HG03565 (cell line): ENCODE data around the gene PDXK.

Experiments used
- ATAC-seq: cut with Tn5 transposase; IDR thresholded peaks from one replicate; pipeline ENCODE4 v1.9.1; 2021; ENCODE audit warnings: mild to moderate bottlenecking, moderate library complexity; ENCODE audit not compliant: unreplicated experiment

Gene PDXK

DNA sequence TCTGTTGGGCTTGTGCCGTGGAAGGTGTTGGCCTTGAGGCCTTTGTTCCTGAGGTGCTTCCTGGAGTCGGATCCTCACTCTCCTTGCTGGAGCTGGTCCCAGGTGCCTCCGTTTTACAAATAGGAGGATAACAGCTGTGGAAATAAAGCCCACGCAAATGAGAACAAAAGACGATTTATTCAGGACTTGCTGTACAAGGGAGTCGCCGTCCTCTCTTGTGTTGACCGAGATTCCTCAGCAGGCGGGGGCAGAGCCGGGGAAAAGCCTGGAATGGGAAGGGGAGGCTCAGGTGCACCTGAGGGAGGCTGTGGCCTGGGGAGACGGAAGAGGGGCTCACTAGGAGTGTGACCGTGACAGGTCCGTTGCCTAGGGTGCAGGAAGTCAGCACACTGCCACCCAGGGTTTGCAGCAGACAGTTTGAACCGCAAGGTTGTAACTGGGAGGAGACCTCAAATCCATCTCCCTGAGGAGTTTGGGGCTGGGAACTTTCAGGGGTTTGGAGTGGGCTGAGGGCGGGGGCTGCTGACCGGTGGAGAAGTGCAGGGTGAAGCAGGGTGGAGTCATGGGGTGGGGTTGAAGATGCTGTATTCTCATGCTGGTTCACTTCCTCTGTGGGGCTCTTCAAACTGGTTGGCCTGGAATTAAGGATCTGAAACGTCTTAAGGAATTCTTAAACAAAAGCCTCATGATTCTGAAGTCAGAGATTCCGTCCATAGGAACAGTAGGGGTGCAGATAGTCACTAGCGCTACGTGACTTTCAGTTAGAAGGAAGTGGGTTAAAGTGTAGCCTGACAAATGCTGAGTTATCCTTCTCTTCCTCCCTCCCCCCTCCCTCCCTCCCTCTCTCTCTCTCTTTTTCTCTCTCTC is 59.8 kb downstream of the PDXK start:
- no peak for ATAC-seq

DNA sequence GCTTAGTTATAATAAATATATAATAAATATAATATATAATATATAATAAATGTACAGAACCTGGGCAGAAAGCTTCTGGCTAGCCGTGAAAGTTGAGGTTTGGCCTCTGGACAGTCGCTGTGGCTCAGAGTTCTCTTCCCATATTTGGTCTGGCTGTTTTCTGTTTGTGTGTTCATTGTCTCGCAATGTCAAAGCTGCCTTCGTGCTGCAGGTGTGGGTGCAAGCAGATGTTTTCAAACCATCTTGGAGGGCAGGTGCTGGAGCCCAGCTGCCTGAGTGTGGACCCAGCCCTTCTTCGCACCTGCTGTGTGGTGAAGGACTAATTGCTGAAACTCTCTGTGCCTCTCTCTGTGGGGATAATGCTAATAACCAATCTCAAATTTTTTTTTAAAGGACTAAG is 60.7 kb downstream of the PDXK start:
- no peak for ATAC-seq

DNA sequence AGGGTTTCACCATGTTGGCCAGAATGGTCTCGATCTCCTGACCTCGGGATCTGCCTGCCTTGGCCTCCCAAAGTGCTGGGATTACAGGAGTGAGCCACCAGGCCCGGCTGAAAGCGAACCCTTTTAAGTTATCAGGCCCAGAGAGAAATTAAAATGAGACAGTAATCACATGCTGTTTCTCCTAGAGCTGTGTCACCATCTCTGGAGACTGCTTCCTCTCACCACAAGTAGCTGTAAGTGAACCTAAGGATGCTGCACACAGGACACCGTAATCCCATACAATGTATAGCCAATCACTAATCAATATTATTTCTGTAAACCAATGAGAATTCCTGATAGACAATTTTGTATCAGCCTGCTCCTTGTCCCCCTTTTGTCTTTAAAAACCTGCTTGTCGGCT is 62.9 kb downstream of the PDXK start:
- no peak for ATAC-seq

DNA sequence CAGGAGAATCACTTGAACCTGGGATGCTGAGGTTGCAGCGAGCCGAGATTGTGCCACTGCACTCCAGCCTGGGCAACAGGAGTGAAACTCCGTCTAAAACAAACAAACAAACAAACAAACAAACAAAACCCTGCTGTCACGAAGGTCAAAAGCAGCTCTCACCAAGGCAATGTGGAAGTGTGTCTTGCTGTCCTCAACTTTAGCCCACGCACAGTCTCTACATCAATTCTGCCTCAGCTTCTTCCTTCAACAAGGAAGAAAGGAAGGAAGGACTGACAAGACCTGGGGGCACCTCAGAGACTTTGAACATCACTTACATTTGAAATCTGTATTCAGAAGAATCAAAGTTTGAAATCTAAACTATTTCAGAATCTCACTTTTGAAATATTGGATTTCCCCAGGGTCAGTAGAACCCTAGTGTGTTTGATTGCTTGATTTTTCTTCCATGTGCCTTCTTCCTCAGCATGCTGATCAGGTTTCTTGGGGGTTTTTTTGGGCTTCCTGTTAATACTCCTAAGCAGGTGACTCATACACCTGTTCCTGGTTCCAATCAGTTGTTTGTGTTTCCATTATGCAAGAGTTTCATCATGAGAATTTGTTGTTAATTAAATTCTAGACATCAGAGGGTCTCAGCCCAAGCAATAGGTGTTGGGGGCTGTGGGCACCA is 63.6 kb downstream of the PDXK start:
- ATAC-seq = no peak

GRCh38 chr21:43783098-43783700 is 64.3 kb downstream of the PDXK start:
- no peak for ATAC-seq

- no peak for ATAC-seq
These were observed 66.2 kb downstream of the PDXK start for GRCh38 chr21:43785134-43785533.

DNA sequence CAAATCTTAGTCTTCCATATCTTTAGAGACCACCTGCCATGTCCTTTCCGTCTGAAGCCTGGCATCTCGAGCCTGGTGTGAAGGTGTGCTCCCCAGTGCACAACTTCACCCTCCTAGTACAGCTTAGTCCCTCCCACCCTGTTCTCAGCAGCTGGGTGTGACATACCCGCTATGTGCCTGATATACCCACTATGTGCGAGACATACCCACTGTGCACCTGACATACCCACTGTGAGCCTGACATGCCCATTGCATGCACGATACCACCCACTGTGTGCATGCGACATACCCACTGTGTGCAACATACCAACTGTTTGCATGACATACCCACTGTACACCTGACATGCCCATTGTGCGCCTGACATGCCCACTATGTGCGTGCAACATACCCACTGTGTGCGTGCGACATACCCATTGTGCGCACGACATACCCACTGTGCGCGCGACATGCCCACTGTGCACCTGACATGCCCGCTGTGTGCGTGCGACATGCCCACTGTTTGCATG is 67.4 kb downstream of the PDXK start:
- ATAC-seq = no peak

DNA sequence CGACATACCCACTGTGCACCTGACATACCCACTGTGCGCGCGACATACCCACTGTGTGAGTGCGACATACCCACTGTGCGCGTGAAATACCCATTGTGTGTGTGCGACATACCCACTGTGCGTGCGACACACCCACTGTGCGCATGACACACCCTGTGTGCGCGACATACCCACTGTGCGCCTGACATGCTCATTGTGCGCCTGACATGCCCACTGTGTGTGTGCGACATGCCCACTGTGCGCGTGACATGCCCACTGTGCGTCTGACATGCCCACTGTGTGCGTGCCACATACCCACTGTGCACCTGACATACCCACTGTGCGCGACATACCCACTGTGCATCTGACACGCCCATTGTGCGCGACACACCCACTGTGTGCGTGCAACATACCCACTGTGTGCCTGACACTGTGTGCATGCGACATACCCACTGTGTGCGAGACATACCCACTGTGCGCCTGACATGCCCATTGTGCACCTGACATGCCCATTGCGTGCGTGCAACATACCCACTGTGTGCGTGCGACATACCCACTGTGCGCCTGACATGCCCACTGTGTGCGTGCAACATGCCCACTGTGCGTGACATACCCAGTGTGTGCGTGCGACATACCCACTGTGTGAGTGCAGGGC is 68.0 kb downstream of the PDXK start:
- ATAC-seq = no peak

- peak; percentile 90 for ATAC-seq
These were observed 70.5 kb downstream of the PDXK start, which contains the start of gene RRP1 for GRCh38 chr21:43789276-43790009. RRP1 (plus strand) TSS chr21:43789577; CDS start chr21:43789630, 53 bp downstream.

GRCh38 chr21:43790010-43790524 is 71.1 kb downstream of the PDXK start:
- no peak for ATAC-seq

DNA sequence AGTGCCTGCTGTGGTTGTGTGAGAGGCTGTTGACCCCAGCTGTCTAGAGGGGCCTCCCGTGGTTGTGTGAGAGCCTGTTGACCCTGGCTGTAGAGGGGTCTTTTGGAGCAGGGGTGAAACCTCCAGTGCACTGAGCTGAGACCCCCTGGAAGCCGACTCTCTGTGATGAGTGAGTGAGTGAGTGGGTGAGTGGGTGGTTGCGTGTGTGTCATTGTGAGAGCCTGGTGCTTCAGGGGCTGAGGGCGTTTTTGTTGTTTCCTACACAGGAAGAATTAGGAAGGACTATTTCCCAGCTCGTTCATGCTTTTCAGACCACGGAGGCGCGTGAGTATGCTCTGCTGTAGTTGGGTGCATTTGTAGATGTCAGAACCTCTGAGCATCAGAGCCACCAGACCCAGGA is 73.5 kb downstream of the PDXK start:
- no peak for ATAC-seq

DNA sequence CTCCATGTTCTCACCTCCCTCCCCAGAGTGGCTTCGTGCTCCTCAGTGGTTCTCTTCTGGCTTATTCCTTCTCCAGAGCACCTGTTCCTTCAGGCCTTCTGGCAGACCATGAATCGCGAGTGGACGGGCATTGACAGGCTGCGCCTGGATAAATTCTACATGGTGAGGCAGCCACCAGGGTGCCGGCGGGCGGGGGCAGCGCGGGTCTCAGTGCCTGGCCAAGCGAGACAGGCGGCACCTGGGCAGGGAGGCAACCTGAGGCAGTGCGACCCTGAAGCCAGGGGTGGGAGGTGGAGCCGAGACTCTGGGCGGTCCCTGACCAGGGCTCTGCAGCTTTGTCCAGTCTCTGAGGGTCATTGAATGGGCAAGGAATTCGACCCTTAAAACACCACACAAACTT is 74.3 kb downstream of the PDXK start:
- ATAC-seq = no peak

GRCh38 chr21:43794311-43794710 is 75.4 kb downstream of the PDXK start:
- no peak for ATAC-seq

DNA sequence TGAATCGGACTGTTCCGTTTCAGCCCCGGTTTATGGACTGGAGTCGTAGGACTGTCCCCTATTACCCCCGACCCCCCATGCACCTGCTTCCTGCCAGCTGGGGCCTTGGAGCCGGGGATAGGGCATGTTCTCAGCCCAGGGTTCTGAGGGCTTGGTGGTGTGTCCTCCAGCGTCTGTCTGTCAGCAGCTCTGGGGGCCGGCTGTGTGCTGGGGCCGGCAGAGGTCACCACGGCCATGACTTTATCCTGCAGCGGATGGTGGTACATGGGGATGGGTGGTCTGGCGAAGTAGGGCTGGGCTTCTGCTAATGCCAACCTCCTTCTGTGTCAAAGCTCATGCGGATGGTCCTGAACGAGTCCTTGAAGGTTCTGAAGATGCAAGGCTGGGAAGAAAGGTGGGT is 75.9 kb downstream of the PDXK start:
- no peak for ATAC-seq

- ATAC-seq = no peak
These were observed 78.5 kb downstream of the PDXK start for GRCh38 chr21:43797415-43797814.

DNA sequence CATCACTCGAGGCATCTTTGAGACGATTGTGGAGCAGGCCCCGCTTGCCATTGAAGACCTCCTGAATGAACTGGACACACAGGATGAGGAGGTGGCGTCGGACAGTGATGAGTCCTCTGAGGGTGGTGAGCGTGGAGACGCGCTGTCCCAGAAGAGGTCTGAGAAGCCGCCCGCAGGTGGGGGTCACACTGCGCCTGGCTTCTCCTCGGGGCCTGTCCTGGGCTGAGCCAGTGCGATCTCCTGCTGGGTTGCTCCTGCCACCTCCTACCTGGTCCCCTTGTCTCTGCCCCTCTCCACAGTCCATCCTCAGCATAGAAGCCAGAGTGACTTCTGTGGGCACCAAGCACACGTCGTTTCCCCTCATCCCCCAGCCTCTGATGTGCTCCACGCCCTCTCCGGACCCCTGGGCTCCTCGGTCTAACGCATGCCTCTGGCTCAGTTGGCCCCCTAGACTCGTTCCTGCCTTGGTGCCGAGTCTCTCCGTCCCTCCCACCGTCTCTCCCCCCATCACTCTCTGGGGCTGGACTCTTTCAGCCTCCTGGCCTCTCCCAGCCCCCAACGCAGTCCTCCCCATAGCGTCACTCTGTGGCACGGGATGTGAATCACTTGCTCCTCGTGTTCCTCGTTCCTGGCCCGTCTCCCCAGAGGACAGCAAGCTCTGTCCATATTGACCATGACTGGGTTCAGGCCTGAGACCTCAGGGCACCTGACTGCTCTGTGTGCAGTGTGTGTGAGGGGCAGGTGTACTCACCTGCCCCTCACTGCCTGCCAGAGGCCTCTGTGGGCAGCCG is 79.2 kb downstream of the PDXK start:
- no peak for ATAC-seq

DNA sequence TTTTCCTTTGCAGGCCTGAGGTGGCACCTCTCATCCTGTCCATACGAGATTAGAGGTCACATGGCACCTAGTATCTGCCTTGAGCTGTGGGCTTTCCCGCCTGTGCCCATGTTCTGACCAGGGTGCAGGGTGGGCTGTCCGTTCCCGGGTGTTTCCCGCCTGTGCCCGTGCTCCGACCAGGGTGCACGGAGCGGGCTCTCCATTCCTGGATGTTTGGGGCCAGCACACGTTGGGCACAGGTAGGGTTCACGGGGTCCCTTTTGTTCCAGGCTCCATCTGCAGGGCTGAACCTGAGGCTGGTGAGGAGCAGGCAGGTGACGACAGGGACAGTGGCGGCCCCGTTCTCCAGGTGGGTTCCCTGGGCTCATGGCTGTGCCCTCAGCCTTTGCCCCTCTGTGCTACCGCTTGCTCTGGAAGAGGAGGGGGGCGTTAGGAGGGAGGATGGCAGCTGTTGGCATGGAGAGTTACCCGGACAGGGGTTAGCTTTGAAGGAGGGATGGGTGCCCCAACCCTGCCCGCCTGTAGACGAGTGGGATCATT is 80.4 kb downstream of the PDXK start:
- ATAC-seq = no peak

- ATAC-seq = no peak
These were observed 81.2 kb downstream of the PDXK start for GRCh38 chr21:43800124-43800523.

- ATAC-seq = no peak
These were observed 81.6 kb downstream of the PDXK start for GRCh38 chr21:43800566-43800965.
